Raji (cell line): ENCODE measurements around the gene NPDC1.

Source experiments
- POLR2A ChIP-seq: IDR thresholded peaks from 2 replicates; pipeline ENCODE4 v1.6.1; 2011; ENCODE audit warnings: low read depth, low read length, control low read depth; ENCODE audit not compliant: insufficient read depth

The NPDC1 gene

DNA sequence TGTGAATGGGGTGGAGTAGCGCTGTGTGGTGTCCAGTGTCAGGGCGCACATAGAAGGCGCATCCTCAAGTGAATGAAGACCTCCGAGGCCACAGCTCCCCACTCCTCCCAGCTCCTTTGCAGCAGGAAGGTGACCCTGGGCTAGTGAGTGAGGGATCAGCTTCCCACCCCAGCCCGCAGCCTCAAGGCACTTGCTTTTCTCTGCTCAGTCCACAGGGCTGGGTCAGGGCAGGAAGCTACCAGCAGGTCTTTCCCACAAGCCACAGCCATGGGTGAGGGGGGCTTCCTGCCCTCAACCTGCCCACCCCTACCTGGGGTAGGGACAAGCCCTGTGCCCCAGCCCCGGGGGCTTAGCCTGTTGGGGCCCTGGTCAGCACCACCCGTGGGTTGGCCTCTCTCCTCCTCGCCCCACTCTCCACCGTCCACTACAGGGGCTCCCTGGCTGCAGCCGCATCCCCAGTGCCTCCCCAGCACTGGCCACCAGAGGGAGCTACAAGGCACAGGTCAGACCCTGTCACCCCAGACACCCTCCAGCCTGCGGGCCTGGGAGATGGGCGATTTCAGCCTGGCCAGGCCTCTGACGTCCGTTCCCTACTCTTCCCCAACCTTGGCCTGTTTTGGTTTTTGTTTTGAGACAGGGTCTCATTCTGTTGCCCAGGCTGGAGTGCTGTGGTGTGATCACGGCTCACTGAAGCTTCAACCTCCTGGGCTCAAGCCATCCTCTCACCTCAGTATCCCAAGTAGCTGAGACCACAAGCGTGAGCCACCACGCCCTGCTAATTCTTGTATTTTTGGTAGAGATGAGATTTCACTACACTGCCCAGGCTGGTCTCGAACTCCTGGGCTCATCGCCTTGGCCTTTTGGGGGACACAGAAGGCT, 16.7 kb downstream of the NPDC1 start:
- no peak for TF ChIP-seq POLR2A

DNA sequence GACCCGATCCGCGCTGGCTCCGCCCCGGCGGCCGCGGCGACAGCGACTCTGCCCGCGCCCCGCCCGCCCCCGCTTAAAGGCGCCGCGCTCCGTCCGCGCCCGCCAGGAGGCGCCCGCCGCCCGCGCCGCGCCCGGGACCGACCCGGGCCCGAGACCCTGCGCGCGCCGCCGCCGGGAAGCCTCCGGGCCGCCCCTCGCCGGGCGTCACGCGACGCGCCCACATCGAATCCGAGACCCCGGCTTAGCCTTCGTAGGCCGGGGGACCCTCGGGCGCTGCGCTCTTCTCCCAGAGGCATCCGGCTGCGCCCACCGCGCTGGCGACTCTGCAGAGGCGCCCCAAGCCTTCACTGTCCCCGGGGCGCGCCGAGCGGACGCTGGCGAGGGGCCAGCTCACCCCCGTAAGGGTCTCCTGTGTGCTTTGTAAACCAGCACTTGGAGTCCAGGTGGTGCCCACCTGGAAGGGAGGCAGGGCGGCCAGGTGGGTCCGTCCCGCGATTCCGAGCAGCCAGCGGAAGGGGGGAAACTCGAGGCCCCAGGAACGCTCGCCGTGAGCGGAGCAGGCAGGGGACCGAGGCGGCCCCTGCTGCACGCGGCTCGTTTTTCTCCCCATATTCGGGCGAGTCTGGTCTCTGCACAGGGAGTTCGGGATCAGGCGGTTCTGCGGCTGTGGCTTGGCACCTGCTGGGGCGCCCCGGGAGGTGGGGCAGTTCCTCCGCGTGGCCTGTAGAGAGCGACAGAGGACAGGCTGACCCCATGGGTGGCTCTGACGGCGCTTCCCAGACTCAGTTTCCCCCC, 17.5 kb downstream of the NPDC1 start:
- TF ChIP-seq POLR2A: no peak

DNA sequence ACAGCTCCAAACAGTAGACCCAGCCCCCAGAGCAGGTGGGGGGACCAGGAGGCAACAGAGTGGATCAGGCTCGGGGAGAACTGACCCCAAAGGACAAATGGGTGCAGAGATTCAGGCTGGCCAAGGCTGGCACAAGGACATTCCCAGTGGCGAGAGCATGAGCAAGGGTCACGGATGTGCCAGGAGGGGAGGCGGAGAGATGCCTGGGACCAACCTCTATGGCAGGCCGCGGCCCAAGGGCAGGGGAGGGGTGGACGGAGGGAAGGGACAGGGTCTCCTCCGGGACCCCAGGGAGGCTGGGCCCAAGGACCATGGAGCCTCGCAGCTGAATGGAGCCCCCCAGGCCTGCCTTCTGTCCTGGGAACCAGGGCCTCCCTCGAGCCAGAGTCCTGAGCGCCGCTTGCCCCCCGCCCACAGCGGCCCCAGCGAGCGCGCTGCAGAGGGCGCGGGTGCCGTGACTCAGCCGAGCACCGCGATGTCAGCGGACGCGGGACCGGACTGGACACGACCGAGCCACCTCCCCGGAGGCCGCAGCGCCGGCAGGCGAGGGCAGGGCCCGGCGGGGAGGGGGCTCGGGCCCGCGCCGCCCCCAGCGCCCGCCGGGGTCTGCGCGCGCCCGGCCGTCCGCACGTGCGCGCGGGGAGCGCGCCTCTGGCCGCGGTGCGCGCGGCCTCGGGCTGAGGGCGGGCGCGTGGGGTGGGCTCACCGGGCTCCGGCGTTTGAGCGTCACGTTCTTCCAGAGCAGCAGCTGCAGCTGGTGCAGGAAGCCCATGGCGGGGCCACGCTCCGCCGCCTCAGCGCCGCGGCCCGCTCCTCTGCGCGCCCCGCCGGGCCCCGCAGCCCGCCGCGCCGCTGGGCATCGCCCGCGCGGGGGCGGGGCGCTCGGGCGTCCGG, 18.4 kb downstream of the NPDC1 start, which contains the start of gene ABCA2:
TSS of gene ABCA2 (minus strand) at position 869 of the 894 bp plus-strand sequence. CDS start at position 772, 97 bp downstream.
- TF ChIP-seq POLR2A: no peak

DNA sequence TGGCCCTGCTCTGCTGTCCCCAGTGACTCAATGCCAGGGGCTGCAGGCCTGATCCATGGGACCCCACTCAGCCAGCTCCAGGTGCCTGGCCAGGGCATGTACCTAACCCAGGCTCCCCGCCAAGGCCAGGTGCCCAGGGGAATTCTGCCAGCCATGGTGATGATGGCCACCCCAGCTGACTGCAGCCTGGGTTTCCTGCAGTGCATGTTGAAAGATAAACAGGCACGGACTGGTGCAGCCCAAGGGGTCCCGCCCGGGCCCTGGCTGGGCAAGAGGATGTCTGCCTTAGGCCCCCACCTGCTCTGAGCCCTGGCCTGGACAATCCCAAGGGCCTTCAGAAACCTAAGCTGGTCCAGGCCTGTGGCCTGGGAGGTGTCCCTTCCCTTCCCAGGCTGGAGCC, 19.1 kb downstream of the NPDC1 start:
- no peak for TF ChIP-seq POLR2A

DNA sequence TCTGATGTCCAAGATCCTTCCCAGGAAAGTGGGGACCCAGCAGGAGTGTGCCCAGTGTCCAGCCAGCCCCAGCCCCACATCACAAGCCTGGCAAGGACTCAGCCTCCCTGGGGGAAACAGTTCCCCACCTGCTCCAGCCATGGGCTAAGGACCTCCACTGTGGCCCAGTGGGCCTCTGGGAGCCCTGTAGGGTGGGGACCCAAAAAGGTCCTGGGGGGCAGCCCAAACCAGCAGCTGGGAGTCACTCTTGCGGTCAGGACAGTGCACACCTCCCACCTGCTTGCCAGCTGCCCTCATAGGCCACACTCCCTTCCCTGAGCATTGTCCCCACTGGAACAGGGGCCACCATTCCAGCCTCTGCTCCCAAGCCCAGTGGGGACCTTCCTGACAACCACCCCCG, 19.6 kb downstream of the NPDC1 start:
- TF ChIP-seq POLR2A: no peak

DNA sequence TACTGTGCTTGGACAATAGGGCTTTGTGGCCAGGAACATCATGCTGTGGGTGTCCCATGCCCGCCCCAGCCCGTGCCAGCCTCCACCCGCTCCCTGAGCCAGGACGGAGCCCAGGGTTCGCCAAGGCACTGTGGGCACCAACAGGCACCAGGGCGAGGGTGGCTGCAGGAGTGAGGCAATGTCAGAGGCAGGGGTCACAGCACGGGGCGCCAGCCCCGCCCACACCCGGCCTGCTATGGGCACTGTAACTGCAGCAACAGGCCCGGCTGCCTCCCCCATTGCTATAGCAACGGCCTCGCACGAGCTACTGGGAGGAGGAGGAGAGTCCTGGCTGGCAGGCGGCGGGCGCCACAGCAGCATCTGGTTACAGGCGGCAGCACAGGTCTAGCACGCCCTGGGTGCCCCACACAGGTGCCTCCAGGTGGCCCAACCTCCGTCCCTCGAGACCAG, 20.4 kb downstream of the NPDC1 start:
- 0 out of 2 replicates have a peak, but pooled peaks have one; percentile 26 for TF ChIP-seq POLR2A

DNA sequence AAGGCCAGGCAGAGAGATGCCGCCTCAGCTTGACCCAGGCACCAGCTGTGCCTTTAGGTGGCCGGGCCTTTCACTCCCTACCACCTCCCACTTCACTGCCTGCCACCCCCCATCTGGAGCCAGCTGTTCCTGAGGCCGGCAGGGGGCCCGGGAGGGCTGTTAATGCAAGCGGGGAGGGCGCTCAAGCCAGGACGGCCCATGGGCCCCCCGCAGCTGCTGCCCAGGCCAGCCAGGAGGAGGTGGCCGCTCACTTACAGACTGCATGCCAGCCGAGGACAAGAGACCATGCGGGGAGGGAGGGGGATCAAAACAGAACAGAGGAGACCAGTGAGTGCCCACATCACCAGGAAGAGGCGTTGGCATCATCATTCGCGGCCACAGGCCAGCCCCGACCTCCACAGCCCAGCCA, 22.4 kb downstream of the NPDC1 start:
- TF ChIP-seq POLR2A: no peak

DNA sequence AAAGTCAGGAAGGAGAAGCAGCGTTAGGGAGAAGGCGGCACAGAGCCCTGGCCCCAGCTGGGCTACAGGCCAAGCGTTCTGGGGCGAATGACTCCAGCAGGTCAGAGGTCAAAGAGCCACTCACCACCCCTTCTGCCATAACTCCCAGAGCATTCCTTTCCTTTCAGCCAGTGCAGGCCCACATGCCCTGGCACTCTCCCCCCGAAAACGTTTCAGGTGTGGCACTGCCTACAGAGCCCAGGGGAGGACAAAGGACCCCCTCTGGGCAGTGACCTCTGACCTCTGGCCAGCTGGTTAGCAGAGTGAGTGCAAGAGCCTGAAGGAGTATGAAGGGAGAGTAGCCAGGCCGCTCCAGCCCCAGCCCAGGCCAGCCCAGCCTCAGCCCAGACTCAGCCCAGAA, 22.8 kb downstream of the NPDC1 start:
- TF ChIP-seq POLR2A: no peak

DNA sequence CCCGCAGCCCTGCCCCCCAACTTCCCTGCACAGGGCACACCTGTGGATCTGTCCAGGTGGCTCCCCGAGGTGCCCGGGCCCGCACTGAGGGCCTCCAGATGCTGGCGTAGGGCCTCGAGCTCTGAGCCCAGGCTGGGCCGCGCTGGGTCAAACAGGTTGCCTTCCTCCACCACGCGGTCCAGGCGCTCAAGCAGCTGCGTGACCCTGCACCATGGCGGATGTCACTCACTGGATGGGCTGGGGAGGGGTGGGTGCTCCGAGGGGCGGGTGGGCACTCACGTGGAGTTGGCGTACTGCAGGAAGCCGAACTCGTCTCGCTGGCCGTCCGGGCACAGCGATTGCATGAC, 23.3 kb downstream of the NPDC1 start:
- no peak for TF ChIP-seq POLR2A

DNA sequence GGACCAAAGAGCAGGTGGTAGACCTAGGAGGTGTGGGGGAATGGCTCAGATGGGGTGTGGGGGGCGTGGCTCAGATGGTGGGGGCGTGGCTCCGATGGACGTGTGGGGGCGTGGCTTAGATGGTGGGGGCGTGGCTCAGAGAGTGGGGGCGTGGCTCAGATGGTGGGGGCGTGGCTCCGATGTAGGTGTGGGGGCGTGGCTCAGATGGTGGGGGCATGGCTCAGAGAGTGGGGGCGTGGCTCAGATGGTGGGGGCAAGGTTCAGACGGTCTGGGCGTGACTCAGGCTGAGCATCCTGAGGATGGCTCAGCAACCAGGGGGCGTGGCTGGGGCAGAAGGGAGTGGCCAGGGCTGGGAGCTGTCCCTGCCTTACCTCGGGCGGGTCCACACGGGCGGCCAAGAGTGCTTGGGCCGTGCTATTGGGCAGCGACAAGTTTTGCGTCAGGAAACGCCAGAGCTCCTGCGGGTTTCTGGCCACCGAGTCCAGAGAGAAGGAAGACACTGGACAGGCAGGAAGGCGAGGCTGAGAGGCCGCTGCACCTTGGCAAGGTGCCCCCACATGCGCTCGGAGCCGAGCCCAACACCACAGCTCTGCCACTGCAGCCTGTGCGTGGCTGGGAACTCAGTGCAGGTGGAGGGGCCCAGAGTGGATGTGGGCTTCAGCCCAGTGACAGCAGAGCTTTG, 23.9 kb downstream of the NPDC1 start:
- TF ChIP-seq POLR2A: no peak

DNA sequence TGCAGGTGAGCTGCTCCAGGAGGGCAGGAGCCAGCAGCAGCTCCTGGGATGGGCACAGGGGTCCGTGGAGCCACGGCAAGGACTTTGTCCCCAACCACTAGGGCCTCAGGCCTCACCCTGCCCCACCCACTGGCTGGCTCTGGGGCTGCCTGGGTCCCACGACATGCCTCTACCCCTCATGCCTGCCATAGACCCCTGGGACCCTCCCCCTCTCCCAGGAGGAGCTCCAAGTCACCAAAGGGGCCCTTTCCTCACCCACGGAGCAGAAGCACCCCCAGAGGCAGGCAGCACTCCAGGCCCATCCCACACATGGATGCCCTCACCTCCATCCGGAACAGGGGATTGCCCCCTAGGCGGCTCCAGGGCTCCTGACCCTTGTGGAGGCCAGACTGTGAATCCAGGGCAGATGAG, 24.4 kb downstream of the NPDC1 start:
- TF ChIP-seq POLR2A: no peak

DNA sequence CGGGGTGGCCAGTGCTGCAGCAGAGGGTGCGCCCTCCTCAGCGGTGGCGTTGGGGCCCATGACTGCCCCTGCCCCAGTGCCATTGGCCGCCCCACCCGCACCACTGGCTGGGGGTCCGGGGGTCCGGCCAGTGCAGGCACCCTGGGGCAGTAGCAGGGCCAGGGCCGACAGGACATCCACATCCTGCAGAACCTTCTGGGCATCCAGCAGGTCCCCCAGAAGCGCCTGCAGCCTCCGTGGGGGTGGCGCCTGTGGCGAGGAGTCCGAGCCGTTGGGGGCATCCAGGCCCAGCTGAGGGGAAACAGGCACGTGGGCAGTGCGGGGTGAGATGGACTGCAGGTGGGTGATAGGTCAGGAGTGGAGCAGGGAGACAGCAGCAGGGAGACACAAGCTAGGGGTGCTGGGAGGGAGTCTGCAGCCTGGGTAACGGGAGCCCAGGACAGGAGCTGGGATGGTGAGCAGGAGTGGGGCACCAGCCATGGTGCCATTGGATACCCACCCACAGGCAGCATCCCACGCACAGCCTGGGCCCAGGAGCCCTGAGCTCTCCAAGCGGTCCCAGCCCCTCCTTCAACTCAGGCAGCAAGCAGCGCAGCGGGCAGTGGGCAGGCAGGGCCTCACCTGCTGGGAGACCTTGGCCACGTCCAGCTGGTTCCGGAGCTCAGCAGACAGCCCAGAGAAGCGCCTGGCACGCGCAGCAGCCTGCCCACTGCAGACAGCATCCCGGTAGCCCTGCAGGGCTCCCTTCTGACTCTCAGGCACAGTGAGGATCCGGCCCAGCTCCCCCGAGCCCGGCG, 25.0 kb downstream of the NPDC1 start:
- TF ChIP-seq POLR2A: no peak

DNA sequence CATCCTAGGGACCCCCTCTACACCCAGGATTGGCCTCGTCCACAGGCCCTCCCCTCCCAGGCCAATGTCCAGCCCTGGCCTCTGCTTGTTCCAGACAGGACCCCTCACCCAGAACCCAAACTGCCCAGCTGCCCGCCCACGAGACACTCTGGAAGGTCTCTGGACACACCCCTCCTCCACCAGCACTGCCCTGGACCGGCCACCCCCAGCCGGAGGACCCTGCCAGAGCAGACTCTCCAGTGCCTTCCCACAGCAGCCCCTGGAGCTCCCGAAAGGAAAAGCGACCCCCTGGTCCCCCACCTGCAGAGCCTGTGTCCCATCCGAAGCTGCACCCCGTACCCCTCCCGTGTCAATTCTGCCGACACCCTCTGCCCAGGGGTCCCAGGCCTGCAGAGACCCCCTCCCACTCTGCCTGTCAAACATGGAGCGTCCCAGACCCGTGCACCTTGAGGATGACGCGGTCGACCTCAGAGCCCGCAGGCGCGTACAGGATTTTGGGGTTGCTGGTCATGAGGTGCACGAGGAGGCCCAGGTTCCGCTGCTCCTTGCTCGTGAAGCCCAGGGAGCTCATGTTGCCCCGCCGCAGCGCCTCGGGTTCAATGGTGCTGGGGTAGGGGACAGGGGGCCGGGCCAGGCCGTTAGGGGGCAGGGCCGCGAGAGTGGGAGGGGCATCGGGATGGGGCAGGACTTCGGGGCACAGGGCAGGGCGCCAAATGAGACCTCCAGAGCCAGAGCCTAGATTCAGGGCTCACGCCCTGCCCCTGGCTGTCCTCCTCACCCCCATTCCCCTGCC, 25.9 kb downstream of the NPDC1 start:
- no peak for TF ChIP-seq POLR2A
